Femur (tissue), 1 donor: Measurements from ENCODE around the gene NTNG1.
"Not testable (repeated sequence)": the region's sequence is repeated elsewhere in the genome, so short reads cannot be mapped to it uniquely, and the experiment has no call there.

ENCODE experiments used
- DNase-seq: peaks from one replicate; pipeline ENCODE4 v3.0.0-alpha.2; 2017

NTNG1 gene

GRCh38 chr1:107140703-107141490, at the start of gene NTNG1:
TSS of gene NTNG1 (plus strand) at chr1:107141039.
- peak; percentile 29 for DNase-seq

GRCh38 chr1:107091418-107091817, 49.4 kb upstream of the NTNG1 start:
- no peak for DNase-seq

- not testable (repeated sequence) for DNase-seq
Observed at GRCh38 chr1:107093395-107093794, 47.4 kb upstream of the NTNG1 start.

- peak; percentile 38 for DNase-seq
Observed at GRCh38 chr1:107095647-107096046, 45.2 kb upstream of the NTNG1 start.

GRCh38 chr1:107096690-107097089, 44.1 kb upstream of the NTNG1 start:
- no peak for DNase-seq

GRCh38 chr1:107098961-107099360, 41.9 kb upstream of the NTNG1 start:
- DNase-seq = no peak

GRCh38 chr1:107100331-107100984, 40.4 kb upstream of the NTNG1 start:
- no peak for DNase-seq

GRCh38 chr1:107105914-107106313, 34.9 kb upstream of the NTNG1 start:
- DNase-seq = no peak

- DNase-seq = no peak
Observed at GRCh38 chr1:107110326-107110725, 30.5 kb upstream of the NTNG1 start.

GRCh38 chr1:107116306-107116790, 24.5 kb upstream of the NTNG1 start:
- DNase-seq = peak; percentile 68

- DNase-seq = no peak
Observed at GRCh38 chr1:107122225-107122624, 18.6 kb upstream of the NTNG1 start.

- DNase-seq = no peak
Observed at GRCh38 chr1:107123741-107124140, 17.1 kb upstream of the NTNG1 start.

GRCh38 chr1:107124694-107125093, 16.1 kb upstream of the NTNG1 start:
- no peak for DNase-seq

- DNase-seq = no peak
Observed at GRCh38 chr1:107132195-107132594, 8.6 kb upstream of the NTNG1 start.

- DNase-seq = no peak
Observed at GRCh38 chr1:107132780-107133179, 8.1 kb upstream of the NTNG1 start.

- peak; percentile 60 for DNase-seq
Observed at GRCh38 chr1:107135463-107135862, 5.4 kb upstream of the NTNG1 start.

GRCh38 chr1:107138166-107138565, 2.7 kb upstream of the NTNG1 start:
- DNase-seq = no peak

GRCh38 chr1:107138767-107139445, 1.9 kb upstream of the NTNG1 start:
- DNase-seq = no peak

- DNase-seq = peak; percentile 84
Observed at GRCh38 chr1:107139833-107140702, 771 bp upstream of the NTNG1 start.

GRCh38 chr1:107141491-107142126, 770 bp downstream of the NTNG1 start:
- DNase-seq = peak; percentile 35

- DNase-seq = peak; percentile 18
Observed at GRCh38 chr1:107142140-107142542, 1.3 kb downstream of the NTNG1 start.

- no peak for DNase-seq
Observed at GRCh38 chr1:107142666-107143065, 1.8 kb downstream of the NTNG1 start.
